CD4-positive, alpha-beta memory T cell (primary cell): Measurements from ENCODE around the gene ABHD17C. TPM values are rescaled to one million over a fixed set of nuclear protein-coding genes. Genes with fewer than 3 reads are reported as not detected.

Experiments used
- CTCF ChIA-PET: fragments of 350-600 bp; sonication (Branson Sonifier 250); formaldehyde crosslinking; loops from one replicate; lab custom pipeline; 2021; ENCODE audit warnings: inconsistent platforms; ENCODE audit not compliant: partially characterized antibody; lab: Charles Lee
- POLR2A ChIA-PET: fragments of 350-600 bp; sonication (Branson Sonifier 250); formaldehyde crosslinking; loops from one replicate; lab custom pipeline; 2021; ENCODE audit not compliant: partially characterized antibody; lab: Charles Lee
- DNase-seq, 5 donors: peaks; one replicate each; pipeline versions ENCODE4 v3.0.0 to v3.0.0-alpha.2; 2020 to 2022; ENCODE audit warnings: mixed read lengths in 1 of 5
- H3K27ac ChIP-seq: one replicate; pipeline ENCODE4 v1.7.0; 2013; ENCODE audit warnings: low read depth, low read length
- H3K27me3 ChIP-seq: 2 replicates; pipeline ENCODE4 v1.7.0; 2013; ENCODE audit warnings: mild to moderate bottlenecking, low read length, moderate library complexity; ENCODE audit not compliant: insufficient read depth
- H3K36me3 ChIP-seq: 2 replicates; pipeline ENCODE4 v1.7.0; 2013; ENCODE audit warnings: mild to moderate bottlenecking, low read length, moderate library complexity; ENCODE audit not compliant: insufficient read depth
- H3K4me1 ChIP-seq: 2 replicates; pipeline ENCODE4 v1.7.0; 2013; ENCODE audit warnings: mild to moderate bottlenecking, low read length, moderate library complexity; ENCODE audit not compliant: insufficient read depth
- H3K4me3 ChIP-seq, 2 donors: one replicate each; pipeline ENCODE4 v1.7.0; 2013; ENCODE audit warnings: low read length in 2 of 2, mild to moderate bottlenecking in 1 of 2
- H3K9me3 ChIP-seq, 2 donors: one replicate each; pipeline ENCODE4 v1.7.0; 2013; ENCODE audit warnings: low read length in 2 of 2, control low read depth in 1 of 2; ENCODE audit not compliant: control insufficient read depth in 1 of 2
- H3K27ac Mint-ChIP-seq, 7 donors: one replicate each; pipeline ENCODE4 v1.8.0; 2020 to 2021; ENCODE audit warnings: mixed read lengths in 7 of 7, mild to moderate bottlenecking in 6 of 7, inconsistent platforms in 3 of 7, moderate library complexity in 3 of 7
- H3K27me3 Mint-ChIP-seq, 2 donors: one replicate each; pipeline ENCODE4 v1.8.0; 2020 to 2021; ENCODE audit warnings: mixed read lengths in 2 of 2
- H3K36me3 Mint-ChIP-seq, 2 donors: one replicate each; pipeline ENCODE4 v1.8.0; 2020 to 2021; ENCODE audit warnings: mixed read lengths in 2 of 2, inconsistent platforms in 1 of 2, mild to moderate bottlenecking in 1 of 2
- H3K4me1 Mint-ChIP-seq, 4 donors: one replicate each; pipeline ENCODE4 v1.8.0; 2020 to 2021; ENCODE audit warnings: mixed read lengths in 4 of 4, mild to moderate bottlenecking in 1 of 4
- H3K4me3 Mint-ChIP-seq, 8 donors: one replicate each; pipeline ENCODE4 v1.8.0; 2020 to 2021; ENCODE audit warnings: mixed read lengths in 8 of 8, mild to moderate bottlenecking in 7 of 8, moderate library complexity in 6 of 8, inconsistent platforms in 3 of 8
- H3K9me3 Mint-ChIP-seq, 8 donors: one replicate each; pipeline ENCODE4 v1.8.0; 2020 to 2021; ENCODE audit warnings: mixed read lengths in 8 of 8, mild to moderate bottlenecking in 5 of 8, inconsistent platforms in 3 of 8, moderate library complexity in 1 of 8
- intact Hi-C: fragments of 100-400 bp; cut with micrococcal nuclease; formaldehyde crosslinking; loops from one replicate; pipeline ENCODE4 v1.15.1; 2023
- polyA plus RNA-seq, 2 donors: library from polyadenylated mRNA; unstranded; fragments of 300-500 nt; fragmentation: Illumina TruSeq; gene quantifications; one replicate each; pipeline ENCODE4 v1.2.3, GENCODE V29; 2021
- total RNA-seq, 2 experiments: library from RNA; stranded (reverse); gene quantifications; one replicate each; pipeline ENCODE4 v1.2.3, GENCODE V29; 2021

ABHD17C gene
- total and polyA plus RNA-seq, 4 experiments from 2014 or later: 0.32 to 3.8 (median 3.4) TPM

DNA sequence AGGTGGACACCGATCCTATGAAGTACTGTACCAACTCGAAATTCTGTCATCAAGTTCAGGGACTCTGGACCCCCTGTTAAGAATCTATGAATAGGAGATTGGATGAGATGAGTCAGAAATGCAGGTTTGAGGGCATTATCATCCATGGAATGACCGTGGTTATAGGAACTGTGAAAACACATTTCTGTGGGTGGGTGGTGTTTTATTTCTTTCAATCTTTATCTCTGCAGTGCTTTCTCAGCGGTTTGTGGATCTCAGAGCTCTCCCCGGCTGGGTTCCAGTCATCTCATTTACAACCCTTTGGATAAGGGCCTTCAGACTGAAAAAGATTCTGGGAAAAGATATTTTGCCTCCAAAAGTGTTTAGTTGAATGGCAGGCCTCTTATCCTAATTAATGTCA lies 5.4 kb upstream of the ABHD17C start:
- H3K27me3 Mint-ChIP-seq: peaks cover 5% of the 10 kb centered on the region in 2 donors
- Histone ChIP-seq H3K4me1 (peaks cover 6% of the 10 kb centered on the region), H3K9me3 (no peaks in the 10 kb centered on the region), H3K27ac (no peak overlapping the region), H3K27me3 (no peaks in the 10 kb centered on the region), H3K36me3 (no peaks in the 10 kb centered on the region), H3K4me3 (no peak overlapping the region)
- no peak for DNase-seq
- intact Hi-C loops: loop anchor here (10.0 kb wide), 2 partner anchors 235 to 295 kb away; partner anchors contain the start of gene MESD
- peaks cover 4 to 10% (median 7%) of the 10 kb centered on the region in 4 donors for H3K4me1 Mint-ChIP-seq
- H3K36me3 Mint-ChIP-seq: peaks cover 0 to 2% of the 10 kb centered on the region in 2 donors
- H3K9me3 Mint-ChIP-seq: no peaks in the 10 kb centered on the region
- no peak overlapping the region for H3K4me3 Mint-ChIP-seq
- no peak overlapping the region for H3K27ac Mint-ChIP-seq
- ChIA-PET POLR2A (no interaction called here), CTCF (no interaction called here)

DNA sequence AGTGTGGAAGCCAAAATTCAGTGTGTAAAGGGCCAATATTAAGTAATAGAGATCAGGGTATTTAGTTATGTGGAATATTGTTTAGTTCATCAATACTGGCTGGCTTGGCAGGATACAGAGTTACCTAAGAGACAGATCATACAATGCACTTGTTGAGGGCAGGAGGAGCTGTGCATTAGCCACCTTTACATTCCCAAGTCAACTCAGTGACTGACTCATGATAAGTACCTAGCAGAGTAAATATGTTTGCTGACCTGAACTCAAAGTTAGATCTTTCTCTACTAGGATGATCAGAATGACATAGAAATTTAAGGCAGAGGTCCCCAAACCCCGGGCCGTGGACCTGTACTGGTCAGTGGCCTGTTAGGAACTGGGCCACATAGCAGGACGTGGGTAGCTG lies 3.5 kb upstream of the ABHD17C start:
- H3K36me3 ChIP-seq: no peaks in the 10 kb centered on the region
- Mint-ChIP-seq H3K4me3 (no peak overlapping the region), H3K9me3 (peaks cover 0 to 2% (median 0%) of the 10 kb centered on the region in 8 donors), H3K4me1 (peaks cover 9 to 15% (median 12%) of the 10 kb centered on the region in 4 donors), H3K36me3 (peaks cover 0 to 9% of the 10 kb centered on the region in 2 donors), H3K27me3 (peaks cover 0 to 3% of the 10 kb centered on the region in 2 donors), H3K27ac (peak overlapping the region in 1 of 7 donors; percentile 0)
- H3K4me3 ChIP-seq: no peak overlapping the region
- POLR2A ChIA-PET: no interaction called here
- CTCF ChIA-PET: no interaction called here
- H3K4me1 ChIP-seq: peaks cover 11% of the 10 kb centered on the region
- H3K27ac ChIP-seq: no peak overlapping the region
- H3K9me3 ChIP-seq: no peaks in the 10 kb centered on the region
- H3K27me3 ChIP-seq: no peaks in the 10 kb centered on the region
- no peak for DNase-seq
- intact Hi-C loops: loop anchor here (10.0 kb wide), 2 partner anchors 237 to 293 kb away; partner anchors contain the start of gene MESD

DNA sequence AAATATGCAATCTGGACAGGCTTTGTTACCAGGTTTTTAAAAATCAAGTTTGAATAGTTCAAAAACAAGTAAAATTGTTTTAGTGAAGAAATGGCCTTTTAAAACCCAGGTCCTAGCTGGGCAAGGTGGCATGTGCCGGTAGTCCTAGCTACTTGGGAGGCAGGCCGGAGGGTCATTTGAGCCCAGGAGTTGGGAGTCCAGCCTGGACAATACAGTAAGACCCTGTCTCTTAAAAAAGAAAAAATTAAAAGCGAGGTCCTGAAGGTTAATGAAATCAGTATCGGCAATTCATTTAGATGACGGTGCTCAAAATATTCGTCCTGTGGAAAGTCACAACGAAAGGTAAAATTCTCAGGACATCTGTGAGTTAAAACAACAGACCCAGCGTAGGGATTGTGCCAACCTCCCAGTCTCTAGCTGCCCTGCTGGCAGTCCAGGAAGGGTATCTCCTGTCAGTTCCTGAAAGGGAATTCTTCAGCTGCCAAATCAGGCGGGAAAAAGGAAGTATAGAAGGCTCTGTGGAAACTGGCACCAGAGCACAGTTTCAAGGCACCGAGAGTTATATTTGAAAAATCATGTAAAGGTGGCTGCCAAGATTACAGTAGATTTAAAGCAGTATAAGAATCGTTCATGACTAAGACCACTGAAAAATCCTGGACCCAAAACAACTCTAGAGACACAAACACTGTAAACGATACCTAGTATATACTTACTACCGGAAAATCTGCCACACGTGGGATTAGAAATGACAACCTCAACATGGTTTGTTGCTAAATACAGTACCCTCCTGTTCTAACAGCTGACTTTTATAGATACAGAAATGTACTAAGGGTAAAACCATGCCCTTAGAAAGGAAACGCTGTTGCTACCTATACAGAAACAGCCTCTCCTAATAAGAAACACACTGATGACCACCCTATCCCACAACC lies 1.2 kb upstream of the ABHD17C start:
- H3K27me3 ChIP-seq: no peaks in the 10 kb centered on the region
- H3K4me1 ChIP-seq: peaks cover 16% of the 10 kb centered on the region
- H3K27ac Mint-ChIP-seq: peak overlapping the region; percentile 19 to 94 (median 88)
- peak overlapping the region; percentile 30 to 54 for H3K4me3 ChIP-seq
- H3K27ac ChIP-seq: peak overlapping the region; percentile 0
- intact Hi-C loops: loop anchor here (10.0 kb wide), 2 partner anchors 239 to 291 kb away; partner anchors contain the start of gene MESD
- H3K36me3 ChIP-seq: no peaks in the 10 kb centered on the region
- no peaks in the 10 kb centered on the region for H3K9me3 ChIP-seq
- peak in 2 of 5 donors; percentile 1 to 5 for DNase-seq
- POLR2A ChIA-PET: interaction anchor here (0.7 kb wide), 1 partner anchor 581 kb away, joined by 3 read pairs; no protein-coding TSS in a partner anchor
- H3K4me3 Mint-ChIP-seq: peak overlapping the region; percentile 89 to 96 (median 93)
- H3K4me1 Mint-ChIP-seq: peaks cover 15 to 27% (median 20%) of the 10 kb centered on the region in 4 donors
- peaks cover 0 to 2% (median 0%) of the 10 kb centered on the region in 8 donors for H3K9me3 Mint-ChIP-seq
- CTCF ChIA-PET: no interaction called here
- H3K27me3 Mint-ChIP-seq: no peaks in the 10 kb centered on the region
- peaks cover 0 to 9% of the 10 kb centered on the region in 2 donors for H3K36me3 Mint-ChIP-seq

DNA sequence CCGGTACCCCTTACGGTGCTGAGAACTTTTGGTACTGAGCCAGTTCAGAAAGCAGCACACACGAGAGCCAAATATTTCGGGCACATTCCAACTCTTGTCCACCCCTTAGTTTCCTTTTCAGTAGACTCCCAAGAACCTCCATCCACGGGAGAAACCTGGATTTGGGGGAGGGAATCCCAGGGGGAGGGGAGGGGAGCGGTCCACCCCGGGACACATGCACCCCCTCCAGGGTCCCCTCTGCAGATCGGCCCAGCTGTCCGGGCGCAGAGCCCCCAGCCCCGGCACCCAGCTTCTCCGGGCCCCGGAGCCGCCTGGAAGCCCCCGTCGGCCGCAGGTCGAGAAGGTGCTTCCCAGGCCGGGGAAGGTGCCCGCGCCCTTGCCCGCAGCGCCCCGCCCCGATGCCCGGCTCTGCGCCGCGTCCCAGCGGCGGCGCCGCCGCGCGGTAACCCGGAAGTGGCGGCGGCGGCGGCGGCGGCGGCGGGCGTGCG lies 455 bp upstream of the ABHD17C start:
- peak overlapping the region; percentile 89 to 96 (median 93) for H3K4me3 Mint-ChIP-seq
- intact Hi-C loops: loop anchor here (10.0 kb wide), 2 partner anchors 240 to 290 kb away; partner anchors contain the start of gene MESD
- peak in 4 of 5 donors; percentile 4 to 21 (median 18) for DNase-seq
- H3K27me3 Mint-ChIP-seq: peaks cover 0 to 1% of the 10 kb centered on the region in 2 donors
- H3K27ac Mint-ChIP-seq: peak overlapping the region; percentile 14 to 94 (median 88)
- H3K4me3 ChIP-seq: peak overlapping the region; percentile 30 to 54
- H3K27me3 ChIP-seq: no peaks in the 10 kb centered on the region
- peaks cover 15 to 27% (median 20%) of the 10 kb centered on the region in 4 donors for H3K4me1 Mint-ChIP-seq
- no peaks in the 10 kb centered on the region for H3K9me3 ChIP-seq
- H3K4me1 ChIP-seq: peaks cover 16% of the 10 kb centered on the region
- POLR2A ChIA-PET: interaction anchor here (2.2 kb wide), 1 partner anchor 307 kb away, joined by 10 read pairs; the partner anchor contains the start of gene TLNRD1
- peak overlapping the region; percentile 0 for H3K27ac ChIP-seq
- H3K36me3 Mint-ChIP-seq: peaks cover 0 to 9% of the 10 kb centered on the region in 2 donors
- no peaks in the 10 kb centered on the region for H3K36me3 ChIP-seq
- CTCF ChIA-PET: no interaction called here
- H3K9me3 Mint-ChIP-seq: peaks cover 0 to 2% (median 0%) of the 10 kb centered on the region in 8 donors

DNA sequence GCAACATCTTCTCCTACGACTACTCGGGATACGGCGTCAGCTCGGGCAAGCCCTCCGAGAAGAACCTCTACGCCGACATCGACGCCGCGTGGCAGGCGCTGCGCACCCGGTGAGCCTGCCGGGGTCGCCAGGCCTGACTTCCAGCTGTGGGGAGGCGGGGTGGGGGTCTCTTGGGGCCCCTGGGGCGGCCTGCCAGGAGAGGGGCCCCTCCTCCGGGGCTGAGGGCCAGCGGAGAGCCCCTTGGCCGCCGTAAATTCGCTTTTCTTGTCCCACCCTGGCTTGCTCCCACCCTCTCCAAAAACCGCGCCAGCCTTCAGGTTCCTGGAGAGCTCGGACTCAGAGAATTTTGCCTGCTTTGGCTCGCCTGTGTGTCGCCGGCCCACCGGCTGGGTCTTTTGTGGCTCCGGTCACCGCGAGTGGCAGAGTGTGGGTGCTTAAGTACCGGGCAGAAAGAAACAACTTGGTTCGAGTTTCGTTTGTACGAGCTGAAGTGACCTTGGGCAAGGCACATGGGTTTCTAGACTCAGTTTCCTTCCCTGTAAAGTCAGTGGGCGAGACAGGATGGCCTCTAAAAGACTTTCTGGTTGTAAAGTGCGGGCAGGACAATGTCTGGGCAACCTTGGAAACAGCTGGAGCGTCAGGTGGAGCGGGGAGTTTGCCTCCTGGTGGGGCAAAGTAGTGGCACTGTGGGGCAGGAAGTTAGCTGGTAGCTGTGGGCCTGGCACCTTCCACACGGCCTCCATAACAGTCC lies 976 bp downstream of the ABHD17C start:
- CTCF ChIA-PET: interaction anchor here (0.9 kb wide), 1 partner anchor 274 kb away, joined by 4 read pairs; no protein-coding TSS in a partner anchor
- Mint-ChIP-seq H3K4me1 (peaks cover 15 to 27% (median 20%) of the 10 kb centered on the region in 4 donors), H3K27ac (peak overlapping the region; percentile 44 to 89 (median 83)), H3K27me3 (peaks cover 0 to 2% of the 10 kb centered on the region in 2 donors), H3K9me3 (peaks cover 0 to 2% (median 0%) of the 10 kb centered on the region in 8 donors), H3K4me3 (peak overlapping the region; percentile 89 to 95 (median 92)), H3K36me3 (peaks cover 3 to 9% of the 10 kb centered on the region in 2 donors)
- POLR2A ChIA-PET: interaction anchor here (0.9 to 2.2 kb wide), 2 partner anchors 9 to 305 kb away, joined by 3 to 10 read pairs; partner anchors contain the start of gene TLNRD1
- H3K9me3 ChIP-seq: no peaks in the 10 kb centered on the region
- intact Hi-C loops: loop anchor here (10.0 kb wide), 2 partner anchors 241 to 289 kb away; partner anchors contain the start of gene MESD
- H3K4me1 ChIP-seq: peaks cover 16% of the 10 kb centered on the region
- no peak overlapping the region for H3K27ac ChIP-seq
- no peaks in the 10 kb centered on the region for H3K27me3 ChIP-seq
- peak in 4 of 5 donors; percentile 12 to 24 (median 20) for DNase-seq
- no peaks in the 10 kb centered on the region for H3K36me3 ChIP-seq
- peak overlapping the region; percentile 26 to 59 for H3K4me3 ChIP-seq

DNA sequence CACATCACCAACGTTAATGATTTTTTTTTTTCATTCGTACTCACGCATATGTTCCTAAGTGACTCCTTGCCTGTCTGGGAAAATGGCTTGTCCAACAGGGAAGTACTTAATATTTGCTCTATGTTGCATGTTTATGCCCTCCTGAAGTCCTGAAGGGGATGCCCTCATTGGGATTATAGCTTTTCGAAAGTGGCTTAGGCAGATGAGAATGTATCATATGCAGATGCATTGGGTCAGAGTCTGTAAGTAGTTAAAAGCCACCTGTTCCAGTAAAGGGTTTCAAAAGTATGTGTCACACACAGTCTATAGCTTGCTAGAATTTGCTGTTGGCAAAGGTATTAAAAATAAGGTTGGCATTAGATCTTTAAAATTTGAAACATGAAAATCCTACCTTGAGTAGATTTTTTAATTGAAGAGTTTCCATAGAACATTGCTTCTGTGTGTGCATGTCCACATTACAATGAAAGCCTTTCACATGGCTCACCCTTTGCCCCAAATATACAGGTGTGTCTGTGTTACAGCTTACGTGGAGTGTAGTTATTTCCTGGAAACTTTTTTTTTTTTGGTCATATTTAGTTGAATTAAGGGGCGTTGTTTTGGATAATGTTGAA lies 2.1 kb downstream of the ABHD17C start:
- CTCF ChIA-PET: no interaction called here
- Histone ChIP-seq H3K9me3 (no peaks in the 10 kb centered on the region), H3K36me3 (no peaks in the 10 kb centered on the region), H3K27me3 (no peaks in the 10 kb centered on the region), H3K4me1 (peaks cover 16% of the 10 kb centered on the region), H3K4me3 (no peak overlapping the region), H3K27ac (no peak overlapping the region)
- peak overlapping the region in 1 of 7 donors; percentile 74 for H3K27ac Mint-ChIP-seq
- peaks cover 0 to 2% (median 0%) of the 10 kb centered on the region in 8 donors for H3K9me3 Mint-ChIP-seq
- H3K4me1 Mint-ChIP-seq: peaks cover 15 to 27% (median 20%) of the 10 kb centered on the region in 4 donors
- intact Hi-C loops: loop anchor here (10.0 kb wide), 2 partner anchors 242 to 288 kb away; partner anchors contain the start of gene MESD
- no peak for DNase-seq
- H3K27me3 Mint-ChIP-seq: peaks cover 0 to 4% of the 10 kb centered on the region in 2 donors
- POLR2A ChIA-PET: no interaction called here
- H3K36me3 Mint-ChIP-seq: peaks cover 3 to 9% of the 10 kb centered on the region in 2 donors
- H3K4me3 Mint-ChIP-seq: peak overlapping the region; percentile 89 to 95 (median 92)
